Activated T-cell treated with anti-CD3 and anti-CD28 coated beads for 48 hours (primary cell): ENCODE data around the gene TRIM65.
A peak's percentile ranks its signal among the peaks of the same experiment; 100 is the strongest.

ENCODE experiments used
- DNase-seq: peaks from one replicate; pipeline ENCODE4 v3.0.0-alpha.2; 2020; ENCODE audit warnings: low read depth

TRIM65 gene

DNA sequence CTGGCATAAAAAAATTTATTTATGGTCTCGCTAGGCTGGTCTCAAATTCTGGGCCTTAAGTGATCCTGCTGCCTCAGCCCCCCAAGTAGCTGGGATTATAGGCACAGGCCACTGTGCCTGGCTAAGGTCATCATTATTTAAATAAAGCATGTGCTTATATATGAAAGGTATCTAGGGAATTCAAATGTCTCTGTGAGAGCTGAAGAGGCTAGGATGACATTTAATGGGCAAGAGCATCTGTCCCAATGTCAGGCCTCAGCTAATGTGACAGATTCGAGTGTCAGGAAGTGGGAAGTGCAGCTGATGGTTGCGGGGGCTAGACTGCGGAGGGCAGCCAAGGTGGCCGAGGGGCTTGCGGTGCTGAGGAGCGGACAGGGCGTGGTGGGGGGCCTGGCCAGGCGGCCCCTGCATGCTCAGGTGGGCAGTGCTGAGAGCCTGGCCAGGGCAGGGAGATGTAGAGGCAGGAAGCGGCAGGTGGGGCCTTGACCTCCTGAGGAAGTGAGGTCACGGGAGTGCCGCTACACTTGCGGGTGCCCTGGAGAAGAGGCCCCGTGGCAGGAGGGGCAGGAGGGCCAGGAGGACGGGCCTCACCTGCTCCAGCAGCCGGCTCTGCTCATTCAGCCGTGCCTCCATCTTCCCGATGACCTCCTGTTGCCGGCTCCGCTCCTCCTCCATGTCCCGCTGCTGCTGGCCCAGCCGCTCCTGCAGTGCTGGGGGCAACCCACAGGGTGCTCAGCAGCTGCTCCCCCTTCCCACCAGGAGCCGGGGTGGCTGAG is 20.6 kb upstream of the TRIM65 start:
- no peak for DNase-seq

DNA sequence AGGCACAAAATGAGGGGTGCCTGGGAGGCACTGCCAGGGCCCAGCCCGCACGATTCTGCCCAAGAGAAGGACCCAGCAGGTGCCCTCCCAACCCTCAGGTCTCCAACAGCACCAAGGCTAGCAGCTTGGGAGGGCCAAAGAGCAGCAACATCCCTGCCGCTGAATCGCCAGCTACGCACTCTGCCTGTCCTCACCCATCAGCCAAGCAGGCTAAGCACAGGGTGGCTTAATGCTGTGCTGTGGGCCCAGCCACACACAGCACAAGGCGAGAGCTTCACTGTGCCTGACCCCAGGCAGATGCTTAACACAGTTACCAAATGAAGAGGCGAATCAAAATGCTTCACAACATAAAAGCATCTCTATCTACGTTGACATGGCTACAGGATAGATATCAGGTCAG is 18.5 kb upstream of the TRIM65 start:
- DNase-seq, result no peak

DNA sequence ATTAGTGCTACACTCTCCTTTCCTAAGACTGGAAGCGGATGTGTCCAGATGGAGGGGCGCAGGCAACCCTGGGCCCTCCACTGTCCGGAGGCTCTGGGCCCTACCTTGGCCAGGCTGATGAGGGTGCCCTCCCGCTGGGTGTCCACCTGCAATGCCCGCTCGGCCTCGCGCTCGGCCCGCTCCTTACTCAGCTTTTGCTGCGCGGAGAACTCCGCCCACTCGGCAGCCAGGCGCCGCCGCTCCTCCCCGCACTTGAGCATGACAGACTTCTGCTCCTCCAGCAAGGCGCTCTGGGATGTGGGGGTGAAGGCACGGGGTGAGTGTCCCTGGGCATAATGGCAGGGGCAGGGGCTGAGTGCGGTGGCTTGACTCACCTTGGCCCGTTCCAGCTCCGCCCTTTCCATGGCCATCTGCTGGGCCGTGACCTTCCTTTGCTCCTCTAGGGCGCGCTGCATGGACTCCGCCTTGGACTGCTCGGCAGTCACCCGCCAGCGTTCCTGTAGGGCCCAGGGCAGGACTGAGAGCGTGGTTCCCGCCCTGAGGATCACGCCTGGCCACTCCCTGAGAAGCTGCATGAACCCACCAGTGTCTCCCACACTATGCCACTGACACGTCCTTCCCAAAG is 18.0 kb upstream of the TRIM65 start:
- no peak for DNase-seq

DNA sequence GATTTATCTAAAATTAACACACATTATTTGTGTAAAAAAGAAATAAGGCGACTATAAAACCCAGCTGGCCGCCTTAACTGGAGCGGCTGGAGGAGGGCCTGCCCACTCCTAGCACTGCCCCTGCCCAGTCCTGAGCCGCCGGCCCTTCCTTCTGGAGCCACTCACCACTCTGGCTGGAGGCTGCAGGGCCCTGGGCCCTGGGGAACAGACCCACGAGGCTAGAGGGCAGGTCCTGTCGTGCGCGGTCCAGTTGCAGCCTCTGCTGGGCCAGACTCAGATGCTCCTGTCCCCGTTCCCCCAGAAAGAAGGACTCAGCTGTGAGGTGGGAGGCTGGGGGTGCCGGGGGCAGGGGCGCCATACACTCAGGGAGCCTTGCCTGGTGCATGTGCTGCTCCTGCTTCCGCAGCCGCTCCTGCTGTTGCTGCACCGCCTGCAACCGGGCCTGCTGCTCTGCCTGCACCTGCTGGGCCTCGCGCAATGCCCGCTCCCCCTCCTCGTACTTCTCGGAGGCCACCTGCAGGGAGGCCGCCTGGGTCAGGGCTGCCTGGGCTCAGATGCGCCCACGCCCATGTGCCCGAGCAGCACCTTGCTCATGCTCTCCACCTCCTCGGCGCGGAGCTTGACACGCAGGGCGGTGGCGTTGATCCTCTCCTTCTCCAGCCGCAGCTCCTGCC is 16.9 kb upstream of the TRIM65 start:
- DNase-seq, result no peak

DNA sequence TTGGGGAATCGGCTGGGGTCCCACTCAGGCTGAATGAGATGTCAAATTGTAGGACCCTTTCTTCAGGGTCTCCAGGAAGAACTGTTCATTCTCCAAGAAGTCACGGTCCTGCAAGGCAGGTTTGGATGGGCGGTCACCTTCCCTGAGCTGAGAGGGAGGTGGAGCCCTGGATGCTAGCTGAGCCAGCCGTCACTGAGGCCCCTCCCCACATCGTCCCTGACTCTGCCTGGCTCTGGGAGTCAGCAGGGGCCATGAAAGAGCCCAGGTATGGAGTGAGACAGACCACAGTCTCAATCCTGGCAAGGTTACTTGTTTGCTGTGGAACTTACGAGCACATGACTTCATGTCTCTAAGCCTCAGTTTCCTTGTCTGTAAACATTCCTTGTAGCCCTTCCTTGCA is 13.9 kb upstream of the TRIM65 start:
- DNase-seq, result no peak

DNA sequence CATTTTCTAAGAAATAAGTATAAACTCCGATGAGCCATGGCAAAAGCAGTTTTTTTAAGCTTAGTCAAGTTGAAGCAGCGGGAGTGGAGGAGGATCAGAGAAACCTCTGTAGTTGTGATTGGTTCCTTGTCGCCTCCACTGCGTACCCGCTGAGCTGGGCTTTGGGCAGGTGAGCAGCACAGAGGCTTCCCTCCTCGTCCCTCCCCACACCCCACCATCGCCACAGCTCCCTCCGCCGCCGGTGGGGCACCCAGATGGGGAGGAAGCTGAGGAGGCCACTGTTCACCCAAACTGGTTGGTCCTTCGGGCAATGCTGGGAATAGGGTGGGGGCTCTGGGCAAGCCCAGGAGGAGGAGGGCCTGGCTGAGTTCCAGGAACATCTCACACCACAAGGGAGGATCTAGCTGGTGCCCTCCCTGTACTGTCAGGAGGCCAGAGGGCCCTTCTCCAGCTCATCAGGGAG is 13.1 kb upstream of the TRIM65 start:
- DNase-seq, result no peak

DNA sequence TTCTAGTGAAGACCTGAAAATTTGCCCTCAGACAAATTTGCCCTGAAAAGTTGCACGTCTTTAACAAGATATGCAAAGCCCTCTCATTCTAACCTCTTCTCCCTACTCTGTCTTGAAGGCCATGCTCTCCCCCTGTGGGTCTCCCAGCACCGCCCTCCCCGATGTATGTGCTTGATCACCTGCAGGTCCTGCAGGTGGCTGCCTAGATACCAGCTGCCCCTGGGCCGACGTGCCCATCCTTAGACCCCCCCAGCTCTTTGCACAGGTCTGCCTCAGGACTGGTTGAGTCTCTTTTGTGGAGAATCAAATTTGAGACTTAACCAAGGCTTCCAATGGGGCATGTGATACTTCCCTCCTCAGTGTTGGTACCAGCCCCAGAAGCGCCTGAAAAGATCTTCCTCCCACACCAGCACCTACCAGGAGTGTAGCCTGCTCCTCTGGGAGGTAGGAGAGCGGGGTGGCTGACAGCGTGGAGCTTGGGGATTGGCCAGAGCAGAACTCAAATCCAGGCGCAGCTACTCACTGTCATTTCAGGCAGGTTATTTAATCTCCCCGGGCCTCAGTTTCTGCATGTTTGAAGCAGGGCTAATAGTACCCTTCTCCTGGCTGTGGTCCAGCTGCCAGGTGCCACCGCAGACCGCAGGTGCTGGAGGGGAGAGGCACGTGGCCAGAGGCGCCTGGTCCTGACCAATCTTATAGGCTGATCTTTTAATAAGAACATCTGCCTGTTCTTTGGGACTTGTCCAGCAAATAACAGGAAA is 12.5 kb upstream of the TRIM65 start:
- no peak for DNase-seq

DNA sequence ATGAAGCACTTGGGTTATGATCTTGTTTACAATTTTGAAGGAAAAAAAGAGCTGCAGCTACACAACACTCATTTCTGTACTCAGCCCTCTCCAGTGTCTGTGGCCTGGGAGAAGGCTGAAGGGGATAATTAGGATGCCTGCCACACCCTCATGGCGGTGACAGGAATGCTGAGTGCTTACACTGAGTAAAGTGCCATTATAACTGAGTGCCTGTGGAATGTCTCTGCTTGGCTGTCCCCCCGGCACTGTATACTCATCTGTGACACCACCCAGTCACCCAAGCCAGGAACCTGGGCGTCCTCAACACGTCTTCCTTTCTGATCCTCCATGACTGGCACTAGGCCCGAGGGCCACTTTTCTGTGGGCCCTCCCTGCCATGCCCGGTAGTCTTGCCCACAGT is 11.4 kb upstream of the TRIM65 start:
- DNase-seq, result no peak

DNA sequence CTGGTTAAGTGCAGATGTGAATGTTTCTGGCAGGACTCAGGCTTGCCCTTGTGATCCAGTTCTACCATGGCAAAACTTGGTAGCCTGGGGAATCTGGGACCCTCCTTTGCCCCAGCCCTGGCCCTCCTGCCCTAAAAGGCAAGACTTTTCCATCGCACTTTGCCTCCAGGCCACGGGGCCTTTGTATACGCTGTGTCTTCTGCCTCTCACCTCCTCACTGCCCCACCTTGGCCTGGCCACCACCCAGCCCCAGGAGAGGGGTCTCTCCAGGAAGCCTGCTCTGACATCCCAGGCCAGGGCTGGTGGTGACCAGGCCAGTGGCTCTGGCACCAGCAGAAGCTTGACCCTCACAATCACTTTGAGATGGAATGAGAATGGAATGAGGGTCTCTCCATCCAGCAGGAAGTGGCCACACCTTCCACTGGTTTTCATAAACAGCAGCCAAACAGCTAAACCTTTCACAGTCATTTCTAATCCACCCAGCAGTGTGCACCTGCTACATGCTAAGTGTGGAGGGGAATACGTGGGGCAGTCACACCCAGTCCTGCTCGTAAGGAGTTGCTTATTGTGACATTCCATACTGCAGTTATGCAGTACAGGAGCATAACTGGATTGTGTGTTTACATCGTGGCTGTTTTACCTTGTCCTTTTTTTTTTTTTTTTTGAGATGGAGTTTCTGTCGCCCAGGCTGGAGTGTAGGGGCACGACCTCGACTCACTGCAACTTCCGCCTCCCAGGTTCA is 9.6 kb upstream of the TRIM65 start:
- no peak for DNase-seq

DNA sequence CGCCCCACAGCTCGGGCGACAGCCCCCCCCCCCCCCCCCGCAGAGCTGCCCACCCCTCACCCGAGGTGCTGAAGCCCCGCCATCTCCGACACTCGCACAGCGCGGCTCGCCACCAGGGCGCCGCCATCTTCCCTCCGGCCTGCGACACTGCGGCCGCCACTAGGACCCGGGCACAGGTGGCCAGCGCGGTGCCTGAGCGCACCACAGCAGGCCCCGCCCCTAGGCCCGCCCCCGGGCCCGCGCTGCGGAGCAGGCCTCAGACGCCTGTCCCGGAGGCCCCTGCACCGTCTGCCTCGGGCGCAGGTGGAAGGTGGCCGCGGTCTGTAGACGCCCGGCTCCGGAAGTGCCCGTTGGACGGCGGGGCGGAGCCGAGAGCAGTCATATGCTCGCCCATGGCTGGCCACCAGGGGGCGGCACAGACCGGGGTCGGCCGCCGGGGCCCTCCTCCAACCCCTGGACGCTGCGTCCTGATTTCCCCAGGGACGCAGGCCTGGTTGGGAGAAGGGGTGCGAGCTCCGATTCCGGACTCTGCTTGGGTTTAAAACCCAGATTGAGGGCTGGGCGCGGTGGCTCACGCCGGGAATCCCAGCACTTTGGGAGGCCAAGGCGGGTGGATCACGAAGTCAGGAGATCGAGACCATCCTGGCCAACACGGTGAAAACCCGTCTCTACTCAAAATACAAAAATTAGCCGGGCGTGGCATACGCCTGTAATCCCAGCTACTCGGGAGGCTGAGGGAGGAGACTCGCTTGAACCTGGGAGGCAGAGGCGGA is 8.2 kb upstream of the TRIM65 start, which contains the start of gene MRPL38:
Gene MRPL38, minus strand, starts transcription at position 136 of the 773 bp plus-strand sequence. Its CDS starts 9 bp downstream, at position 127.
- DNase-seq, result peak; percentile 98

DNA sequence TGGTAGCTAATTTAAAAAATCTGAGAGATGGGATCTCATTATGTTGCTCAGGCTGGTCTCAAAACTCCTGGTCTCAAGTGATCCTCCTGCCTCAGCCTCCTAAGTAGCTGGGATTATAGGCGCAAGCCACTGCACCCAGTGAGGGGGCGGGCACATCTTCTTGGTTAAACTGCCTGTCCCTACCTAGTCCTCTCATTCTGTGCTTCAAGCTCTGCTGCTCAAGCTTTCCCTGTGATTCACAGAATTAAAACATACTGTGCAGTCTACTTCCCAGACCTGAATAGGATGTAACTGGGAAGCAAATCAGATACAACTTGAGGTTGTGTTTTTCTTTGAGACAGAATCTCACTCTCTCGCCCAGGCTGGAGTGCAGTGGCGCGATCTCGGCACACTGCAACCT is 5.7 kb upstream of the TRIM65 start:
- DNase-seq, result no peak

DNA sequence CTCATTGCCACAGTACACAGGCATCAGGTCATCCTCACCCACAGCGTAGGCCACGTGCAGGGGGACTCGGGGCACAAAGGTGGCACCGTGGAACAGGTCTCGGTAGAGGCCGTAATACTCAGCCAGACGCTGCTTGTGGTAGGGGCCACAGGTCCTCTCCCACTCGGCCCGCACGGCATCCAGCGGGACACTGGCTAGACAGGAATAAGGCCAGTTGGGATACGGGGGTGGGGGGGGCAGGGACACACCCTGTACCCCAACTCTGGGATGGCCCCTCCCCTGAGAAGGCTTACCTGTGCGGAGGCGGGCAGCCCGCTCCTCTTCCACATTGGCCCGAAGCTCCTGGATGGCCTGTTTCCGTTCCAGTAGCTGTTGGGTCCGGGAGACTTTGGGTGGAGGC is 5.0 kb upstream of the TRIM65 start:
- DNase-seq, result no peak

DNA sequence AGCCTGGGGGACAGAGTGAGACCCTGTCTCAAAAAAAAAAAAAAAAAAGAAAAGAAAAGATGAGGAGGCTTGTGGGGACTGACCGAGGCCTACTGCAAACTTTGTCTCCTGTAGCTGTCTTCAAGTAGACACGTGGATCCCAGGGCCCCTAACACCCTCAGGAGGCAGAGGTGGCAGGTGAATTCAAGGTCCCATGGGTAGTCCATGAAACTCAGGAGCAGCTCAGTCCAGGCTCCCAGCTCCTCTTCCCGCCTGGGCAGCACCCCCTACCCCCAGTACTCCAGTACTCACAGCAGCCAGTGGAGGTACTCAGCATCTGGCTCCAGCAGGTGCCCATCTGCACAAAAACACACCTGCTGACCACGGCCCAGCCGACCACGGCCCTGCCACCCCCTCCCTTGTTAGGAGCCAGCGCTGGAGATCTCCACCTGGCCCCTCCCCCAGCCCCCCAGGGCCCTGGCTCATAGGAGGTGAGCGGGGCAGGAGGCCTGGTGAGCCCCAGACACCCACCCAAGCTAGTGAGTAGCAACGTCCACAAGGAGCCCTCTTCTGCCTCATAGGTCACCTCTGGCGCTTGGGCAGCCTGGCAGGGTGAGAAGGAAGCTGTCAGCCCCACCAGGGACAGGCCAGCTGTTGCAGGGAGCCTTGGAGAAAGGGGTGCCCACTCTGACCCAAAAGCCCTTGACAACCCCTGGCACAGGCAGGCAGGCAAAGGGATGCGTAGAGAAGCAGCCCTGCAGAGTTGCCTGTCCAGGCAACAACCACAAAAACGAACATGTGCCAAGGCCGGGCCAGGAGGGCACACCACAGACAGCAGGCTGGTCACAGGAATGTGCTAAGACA is 4.2 kb upstream of the TRIM65 start:
- no peak for DNase-seq

DNA sequence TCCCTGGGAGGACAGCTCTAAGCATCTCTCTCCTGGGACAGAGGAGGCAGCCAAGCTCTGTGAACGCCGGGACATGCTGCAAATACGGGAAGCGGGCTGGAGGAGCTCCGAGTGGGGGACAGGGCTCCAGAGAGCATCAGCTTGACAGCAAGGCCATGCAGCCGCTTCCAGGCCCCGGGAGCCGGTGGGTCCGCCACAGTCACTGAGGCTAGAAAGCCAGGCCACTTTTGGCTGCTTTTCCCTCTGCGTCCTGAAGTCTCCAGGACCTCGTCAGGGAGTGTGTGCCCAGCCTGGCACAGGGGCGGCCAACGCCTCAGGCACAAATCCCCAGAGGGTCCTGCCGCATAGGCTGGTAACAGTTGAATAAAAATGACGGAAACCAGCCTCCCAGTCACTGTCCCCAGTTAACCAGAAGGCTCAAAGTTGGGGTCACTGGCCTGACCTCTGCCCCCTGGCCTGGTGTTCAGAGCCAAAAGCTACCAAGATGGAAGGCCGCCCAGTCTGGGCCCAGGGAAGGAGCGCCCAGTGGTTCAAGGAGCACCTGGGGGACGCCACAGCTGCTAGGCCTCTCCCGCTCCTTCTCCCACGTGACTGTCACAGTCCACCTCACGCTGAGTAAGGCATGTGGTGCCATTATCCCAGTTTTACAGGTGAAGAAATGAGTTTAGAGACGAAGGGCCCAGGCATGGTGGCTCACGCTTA is 3.2 kb upstream of the TRIM65 start:
- DNase-seq, result no peak

DNA sequence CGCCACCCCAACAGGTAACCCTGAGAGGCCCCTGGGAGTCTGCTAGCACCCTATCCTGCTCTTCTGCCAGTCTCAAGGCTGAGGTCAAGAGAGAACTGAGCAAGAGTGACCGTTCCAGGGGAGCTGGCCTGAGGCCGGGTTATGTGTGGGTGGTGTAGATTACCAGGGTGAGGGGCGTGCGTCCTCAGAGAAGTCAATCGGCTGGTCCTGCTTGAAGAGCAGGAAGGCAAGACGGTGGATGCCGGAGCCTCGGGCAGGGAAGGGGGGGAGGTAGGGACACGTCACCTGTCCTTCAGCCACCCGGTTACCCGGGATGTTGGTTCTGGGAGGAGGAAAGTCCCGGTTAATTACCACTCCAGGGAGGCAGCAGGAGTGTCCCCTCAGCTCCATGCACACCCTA is 2.6 kb upstream of the TRIM65 start:
- no peak for DNase-seq

DNA sequence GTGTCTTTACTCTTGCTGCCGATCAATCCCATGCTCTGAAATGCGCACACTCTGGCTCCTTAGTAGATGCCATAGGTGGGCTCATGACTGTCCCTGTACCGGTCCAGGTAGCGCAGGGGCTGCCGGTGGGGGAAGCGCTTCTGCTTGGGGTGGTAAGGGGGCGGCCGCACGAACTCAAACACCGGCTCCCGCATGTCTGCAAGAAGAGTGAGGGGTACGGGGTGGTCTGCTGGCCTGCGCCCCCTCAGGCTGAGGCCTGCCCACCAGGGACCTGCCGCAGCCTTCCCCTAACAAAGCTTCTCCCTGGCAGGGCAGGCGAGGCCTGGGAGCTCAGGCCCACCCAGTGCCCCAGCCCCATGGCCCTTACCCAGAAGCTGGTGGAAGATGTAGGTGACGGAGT is 2.0 kb upstream of the TRIM65 start:
- no peak for DNase-seq

DNA sequence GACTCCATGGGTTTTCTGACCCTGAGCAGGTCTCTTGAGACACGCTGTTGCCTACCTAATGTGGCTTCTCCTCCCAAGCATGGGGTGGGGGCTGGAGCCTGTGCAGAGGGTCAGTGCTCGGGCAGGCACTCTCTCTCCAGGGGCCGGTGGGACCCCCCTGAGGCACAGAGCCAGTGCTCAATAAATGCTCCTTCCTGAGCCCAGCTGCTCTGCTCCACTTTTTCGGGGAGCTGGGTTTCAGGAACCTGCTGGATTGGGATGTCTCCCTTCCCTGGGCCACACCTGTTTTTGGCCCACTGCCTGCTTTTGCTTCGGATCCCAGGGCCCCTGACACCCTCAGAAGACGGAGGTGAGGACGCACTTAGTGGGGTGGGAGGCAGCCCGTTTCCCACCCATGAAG is 1.3 kb upstream of the TRIM65 start:
- no peak for DNase-seq

DNA sequence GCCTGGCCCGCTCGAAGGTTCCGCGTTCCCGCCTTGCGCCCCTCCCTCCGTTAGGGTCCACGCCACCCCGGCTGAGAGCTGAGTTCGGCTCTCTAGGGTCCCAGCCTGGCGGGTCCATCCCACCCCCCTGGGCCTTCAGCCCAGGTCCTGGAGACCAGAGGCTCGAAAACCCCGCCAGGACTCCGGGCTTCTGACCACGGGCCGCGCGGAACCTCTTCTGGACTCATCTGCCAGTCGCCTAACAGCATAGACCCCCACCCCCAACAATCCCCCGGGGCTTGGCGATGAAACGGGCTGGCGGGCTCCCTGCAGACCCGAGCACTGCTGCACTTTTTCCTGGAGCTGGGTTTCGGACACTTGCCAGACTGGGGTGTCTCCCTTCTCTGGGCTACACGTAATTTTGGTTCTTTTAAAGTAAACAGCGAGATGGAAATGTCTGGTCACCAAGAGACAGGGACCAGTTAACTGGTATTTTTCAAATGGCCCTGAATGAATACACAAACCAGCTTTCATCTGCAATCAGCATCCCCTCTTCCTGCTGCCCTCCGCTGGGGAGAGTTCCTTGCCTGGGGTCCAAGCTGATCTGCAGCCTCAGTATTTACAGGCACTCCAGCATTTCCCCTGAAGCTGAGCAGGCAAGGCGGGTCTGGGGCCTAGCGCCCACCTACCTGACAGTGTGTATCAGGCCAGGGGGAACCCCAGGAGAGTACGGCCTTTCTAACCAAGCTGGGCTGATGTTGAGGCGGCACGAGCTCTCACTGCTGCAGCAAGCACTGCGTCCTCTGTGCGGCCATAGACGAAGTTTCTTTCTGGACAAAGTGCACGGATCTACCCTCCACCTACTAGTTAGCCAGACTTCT is 639 bp upstream of the TRIM65 start:
- no peak for DNase-seq
